Parathyroid adenoma (tissue), 2 donors: ENCODE data around the gene MYO9B.

Experiments
- H2AFZ ChIP-seq: fragments of 300-600 bp; sonication (generic); one replicate; pipeline ENCODE4 v1.7.0; 2017; ENCODE audit warnings: antibody characterized with exemption, mild to moderate bottlenecking
- H3K27ac ChIP-seq: fragments of 300-600 bp; sonication (generic); one replicate; pipeline ENCODE4 v1.7.0; 2017
- H3K27me3 ChIP-seq: fragments of 300-600 bp; sonication (generic); one replicate; pipeline ENCODE4 v1.7.0; 2017; ENCODE audit warnings: low read length; ENCODE audit not compliant: control insufficient read depth, insufficient read depth
- H3K36me3 ChIP-seq: fragments of 300-600 bp; sonication (generic); one replicate; pipeline ENCODE4 v1.7.0; 2017; ENCODE audit warnings: low read length; ENCODE audit not compliant: control insufficient read depth, insufficient read depth
- H3K4me1 ChIP-seq: fragments of 300-600 bp; sonication (generic); one replicate; pipeline ENCODE4 v1.7.0; 2017; ENCODE audit warnings: control low read depth
- H3K4me2 ChIP-seq: fragments of 300-600 bp; sonication (generic); one replicate; pipeline ENCODE4 v1.7.0; 2017; ENCODE audit warnings: low read length
- H3K4me3 ChIP-seq: fragments of 300-600 bp; sonication (generic); one replicate; pipeline ENCODE4 v1.7.0; 2017; ENCODE audit warnings: low read depth, low read length
- H3K79me2 ChIP-seq: fragments of 300-600 bp; sonication (generic); one replicate; pipeline ENCODE4 v1.7.0; 2017; ENCODE audit warnings: control low read depth
- H3K9ac ChIP-seq: fragments of 300-600 bp; sonication (generic); one replicate; pipeline ENCODE4 v1.7.0; 2017; ENCODE audit warnings: mild to moderate bottlenecking
- H3K9me3 ChIP-seq: fragments of 300-600 bp; sonication (generic); one replicate; pipeline ENCODE4 v1.7.0; 2017; ENCODE audit warnings: low read length; ENCODE audit not compliant: control insufficient read depth
- TF ChIP-seq, protein P1 (sequence below): fragments of 300-600 bp; sonication (generic); IDR thresholded peaks from one replicate; pipeline ENCODE4 v1.7.0; 2017; ENCODE audit warnings: antibody characterized with exemption, mild to moderate bottlenecking
- donor health status: primary hyperparathyroidism.

The MYO9B gene

GRCh38 chr19:17114414-17114831 is 38.8 kb downstream of the MYO9B start:
- no peak overlapping the region for H3K27ac ChIP-seq
- H3K27me3 ChIP-seq, result no peaks in the 10 kb centered on the region
- no peak overlapping the region for H2AFZ ChIP-seq
- no peaks in the 10 kb centered on the region for H3K9me3 ChIP-seq
- no peaks in the 10 kb centered on the region for H3K4me1 ChIP-seq
- H3K4me3 ChIP-seq, result no peak overlapping the region
- H3K79me2 ChIP-seq, result peaks cover 16% of the 10 kb centered on the region
- no peak overlapping the region for H3K4me2 ChIP-seq
- TF ChIP-seq, protein P1, sequence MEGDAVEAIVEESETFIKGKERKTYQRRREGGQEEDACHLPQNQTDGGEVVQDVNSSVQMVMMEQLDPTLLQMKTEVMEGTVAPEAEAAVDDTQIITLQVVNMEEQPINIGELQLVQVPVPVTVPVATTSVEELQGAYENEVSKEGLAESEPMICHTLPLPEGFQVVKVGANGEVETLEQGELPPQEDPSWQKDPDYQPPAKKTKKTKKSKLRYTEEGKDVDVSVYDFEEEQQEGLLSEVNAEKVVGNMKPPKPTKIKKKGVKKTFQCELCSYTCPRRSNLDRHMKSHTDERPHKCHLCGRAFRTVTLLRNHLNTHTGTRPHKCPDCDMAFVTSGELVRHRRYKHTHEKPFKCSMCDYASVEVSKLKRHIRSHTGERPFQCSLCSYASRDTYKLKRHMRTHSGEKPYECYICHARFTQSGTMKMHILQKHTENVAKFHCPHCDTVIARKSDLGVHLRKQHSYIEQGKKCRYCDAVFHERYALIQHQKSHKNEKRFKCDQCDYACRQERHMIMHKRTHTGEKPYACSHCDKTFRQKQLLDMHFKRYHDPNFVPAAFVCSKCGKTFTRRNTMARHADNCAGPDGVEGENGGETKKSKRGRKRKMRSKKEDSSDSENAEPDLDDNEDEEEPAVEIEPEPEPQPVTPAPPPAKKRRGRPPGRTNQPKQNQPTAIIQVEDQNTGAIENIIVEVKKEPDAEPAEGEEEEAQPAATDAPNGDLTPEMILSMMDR, result no peak
- no peaks in the 10 kb centered on the region for H3K36me3 ChIP-seq
- no peak overlapping the region for H3K9ac ChIP-seq

DNA sequence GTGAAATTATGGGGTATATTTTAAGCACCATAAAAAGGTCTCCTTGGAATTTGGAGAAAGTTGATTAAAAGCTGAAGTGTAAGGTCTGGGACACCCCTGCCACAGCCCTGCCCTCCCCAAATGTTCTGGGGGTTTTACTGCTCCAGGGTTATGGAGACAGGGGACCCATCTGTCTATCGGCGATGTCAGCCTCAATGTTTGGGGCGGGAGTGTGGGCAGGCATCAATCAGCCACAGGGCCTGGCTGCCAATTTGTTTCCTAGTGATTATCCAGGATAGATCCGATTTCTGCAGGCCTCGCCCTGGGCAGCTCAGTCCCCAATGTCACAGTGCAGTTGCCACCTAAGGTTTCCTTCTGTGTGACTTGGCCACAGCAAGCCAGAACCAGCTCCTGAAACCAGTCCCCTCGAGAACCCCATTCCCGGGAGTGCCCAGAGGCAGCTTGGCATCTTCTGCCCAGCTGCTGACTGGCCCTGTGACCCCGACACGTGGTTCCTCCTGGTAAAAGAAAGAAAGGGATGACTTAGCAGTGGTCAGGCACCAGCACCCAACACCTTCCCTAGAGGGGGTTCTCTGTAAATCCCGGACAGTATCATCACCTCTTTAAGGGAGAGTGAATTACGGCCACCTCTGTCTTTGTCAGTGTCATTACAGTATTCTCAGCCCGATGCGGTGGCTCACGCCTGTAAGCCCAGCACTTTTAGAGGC is 41.6 kb downstream of the MYO9B start:
- Histone ChIP-seq H3K27me3 (no peaks in the 10 kb centered on the region), H3K79me2 (peaks cover 8% of the 10 kb centered on the region), H3K9me3 (no peaks in the 10 kb centered on the region), H3K4me1 (no peaks in the 10 kb centered on the region), H3K27ac (no peak overlapping the region), H2AFZ (no peak overlapping the region), H3K9ac (no peak overlapping the region), H3K4me3 (no peak overlapping the region), H3K36me3 (no peaks in the 10 kb centered on the region), H3K4me2 (no peak overlapping the region)
- TF ChIP-seq, protein P1, result no peak

GRCh38 chr19:17118957-17119356 is 43.4 kb downstream of the MYO9B start:
- Histone ChIP-seq H3K9me3 (no peaks in the 10 kb centered on the region), H3K27ac (no peak overlapping the region), H2AFZ (no peak overlapping the region), H3K4me2 (no peak overlapping the region), H3K79me2 (peaks cover 4% of the 10 kb centered on the region), H3K36me3 (no peaks in the 10 kb centered on the region), H3K9ac (no peak overlapping the region), H3K27me3 (no peaks in the 10 kb centered on the region), H3K4me1 (no peaks in the 10 kb centered on the region), H3K4me3 (no peak overlapping the region)
- TF ChIP-seq, protein P1, result no peak

GRCh38 chr19:17121736-17122293 is 46.2 kb downstream of the MYO9B start:
- Histone ChIP-seq H3K79me2 (peaks cover 4% of the 10 kb centered on the region), H3K27ac (no peak overlapping the region), H3K27me3 (no peaks in the 10 kb centered on the region), H3K4me2 (no peak overlapping the region), H3K36me3 (no peaks in the 10 kb centered on the region), H2AFZ (no peak overlapping the region), H3K9me3 (no peaks in the 10 kb centered on the region), H3K9ac (no peak overlapping the region), H3K4me1 (no peaks in the 10 kb centered on the region), H3K4me3 (no peak overlapping the region)
- TF ChIP-seq, protein P1, result no peak

GRCh38 chr19:17123041-17123440 is 47.5 kb downstream of the MYO9B start:
- no peaks in the 10 kb centered on the region for H3K9me3 ChIP-seq
- H3K4me2 ChIP-seq, result no peak overlapping the region
- no peak overlapping the region for H2AFZ ChIP-seq
- H3K4me1 ChIP-seq, result no peaks in the 10 kb centered on the region
- H3K9ac ChIP-seq, result no peak overlapping the region
- TF ChIP-seq, protein P1, result no peak
- no peak overlapping the region for H3K27ac ChIP-seq
- no peaks in the 10 kb centered on the region for H3K27me3 ChIP-seq
- H3K4me3 ChIP-seq, result no peak overlapping the region
- H3K79me2 ChIP-seq, result peaks cover 4% of the 10 kb centered on the region
- H3K36me3 ChIP-seq, result no peaks in the 10 kb centered on the region
